A673 (cell line): Measurements from ENCODE around the gene AJM1. TPM values are rescaled to one million over a fixed set of nuclear protein-coding genes. Genes with fewer than 3 reads are reported as not detected.

Source experiments
- BruUV-seq: library from RNA; stranded (reverse); fragments of 400-500 nt; replicated peaks from 2 replicates; lab custom pipeline; 2021; lab: Mats Ljungman, UMichigan
- CTCF ChIA-PET: fragments of 300-600 bp; sonication (Branson Sonifier 250); formaldehyde crosslinking; loops from one replicate; lab custom pipeline; 2022; ENCODE audit warnings: antibody characterized with exemption; lab: Charles Lee
- POLR2A ChIA-PET: fragments of 300-600 bp; sonication (Branson Sonifier 250); formaldehyde crosslinking; loops from one replicate; lab custom pipeline; 2022; ENCODE audit warnings: antibody characterized with exemption; ENCODE audit not compliant: low non-redundant PET; lab: Charles Lee
- DNase-seq: peaks from one replicate; pipeline ENCODE4 v3.0.0-alpha.2; 2015; ENCODE audit warnings: low spot score
- H3K27ac ChIP-seq: fragments of 200-600 bp; sonication (generic); 2 replicates; pipeline ENCODE4 v1.5.1; 2016; ENCODE audit warnings: mixed run types, low read depth, mild to moderate bottlenecking, mixed read lengths, antibody characterized with exemption, low read length; ENCODE audit not compliant: poor library complexity, severe bottlenecking
- H3K27me3 ChIP-seq: fragments of 200-600 bp; sonication (generic); replicated peaks from 2 replicates; pipeline ENCODE4 v1.6.1; 2017; ENCODE audit warnings: mixed run types, low read depth, mild to moderate bottlenecking, mixed read lengths, antibody characterized with exemption, low read length; ENCODE audit not compliant: insufficient read depth, poor library complexity
- H3K36me3 ChIP-seq: fragments of 200-600 bp; sonication (generic); 2 replicates; pipeline ENCODE4 v1.6.1; 2016; ENCODE audit warnings: mixed run types, mild to moderate bottlenecking, mixed read lengths, antibody characterized with exemption, low read length; ENCODE audit not compliant: insufficient read depth, poor library complexity, severe bottlenecking
- H3K4me1 ChIP-seq: fragments of 200-600 bp; sonication (generic); 2 replicates; pipeline ENCODE4 v1.6.1; 2017; ENCODE audit warnings: mixed run types, mild to moderate bottlenecking, mixed read lengths, antibody characterized with exemption, low read length; ENCODE audit not compliant: insufficient read depth, poor library complexity, severe bottlenecking
- H3K4me3 ChIP-seq: fragments of 200-600 bp; sonication (generic); 2 replicates; pipeline ENCODE4 v1.5.1; 2016; ENCODE audit warnings: low read depth, mixed run types, mild to moderate bottlenecking, mixed read lengths, low read length; ENCODE audit not compliant: poor library complexity, severe bottlenecking
- H3K9me3 ChIP-seq: fragments of 200-600 bp; sonication (generic); 2 replicates; pipeline ENCODE4 v1.6.1; 2016; ENCODE audit warnings: mixed run types, low read depth, mild to moderate bottlenecking, mixed read lengths, antibody characterized with exemption, low read length; ENCODE audit not compliant: poor library complexity, severe bottlenecking
- CTCF ChIP-seq: fragments of 300-800, 200-600 bp; sonication (generic); conservative IDR thresholded peaks from 2 replicates; pipeline ENCODE4 v1.5.1; 2017; ENCODE audit warnings: low read depth, mild to moderate bottlenecking, antibody characterized with exemption, low read length, moderate library complexity, mixed read lengths
- EZH2 ChIP-seq: fragments of 200-600 bp; sonication (generic); IDR thresholded peaks from 2 replicates; pipeline ENCODE4 v1.6.1; 2017; ENCODE audit warnings: borderline replicate concordance, low read depth, mild to moderate bottlenecking, mixed read lengths, antibody characterized with exemption, low read length; ENCODE audit not compliant: poor library complexity, severe bottlenecking
- intact Hi-C: fragments of 100-400 bp; cut with micrococcal nuclease; formaldehyde crosslinking; loops from one replicate; pipeline ENCODE4 v1.10.0; 2022; ENCODE audit not compliant: unreplicated experiment
- total RNA-seq: library from RNA; stranded (reverse); gene quantifications from 2 replicates; pipeline ENCODE4 v1.2.3, GENCODE V29; 2021

Gene AJM1
- total RNA-seq, 1 experiment from 2014 or later, result 2.0 TPM

- peak; percentile 99 for DNase-seq
- Histone ChIP-seq H3K27me3 (no peaks in the 10 kb centered on the region), H3K4me3 (peak within 1 kb of the TSS; percentile 89), H3K27ac (peak within 1 kb of the TSS; percentile 91), H3K4me1 (no peaks in the 10 kb centered on the region), H3K36me3 (no peaks in the 10 kb centered on the region), H3K9me3 (no peaks in the 10 kb centered on the region)
- ChIA-PET POLR2A (interaction anchor here (0.7 kb wide), 2 partner anchors 15 to 110 kb away, joined by 3 to 7 read pairs; no protein-coding TSS in a partner anchor), CTCF (interaction anchor here (0.6 to 1.2 kb wide), 3 partner anchors 20 to 143 kb away, joined by 3 to 4 read pairs (median 4); partner anchors contain the start of gene EDF1)
- TF ChIP-seq CTCF (no peak), EZH2 (no peak)
- BruUV-seq, result no TSS peak
- intact Hi-C loops, result no loop called here
Measured at GRCh38 chr9:136885950-136886578, 43.8 kb downstream of the AJM1 start, which contains the start of gene TRAF2. Gene TRAF2 (plus strand): TSS chr9:136886516. CDS start chr9:136898741, 12,225 bp downstream.

- BruUV-seq, result no TSS peak
- ChIA-PET CTCF (interaction anchor here (0.6 to 1.2 kb wide), 2 partner anchors 28 to 143 kb away, joined by 4 read pairs; no protein-coding TSS in a partner anchor), POLR2A (interaction anchor here (0.7 kb wide), 1 partner anchor 109 kb away, joined by 7 read pairs; no protein-coding TSS in a partner anchor)
- H3K9me3 ChIP-seq, result no peaks in the 10 kb centered on the region
- no peak for TF ChIP-seq CTCF
- TF ChIP-seq EZH2, result no peak
- H3K36me3 ChIP-seq, result no peaks in the 10 kb centered on the region
- peak overlapping the region; percentile 89 for H3K4me3 ChIP-seq
- H3K27me3 ChIP-seq, result no peaks in the 10 kb centered on the region
- intact Hi-C loops, result no loop called here
- peak; percentile 29 for DNase-seq
- peak overlapping the region; percentile 91 for H3K27ac ChIP-seq
- H3K4me1 ChIP-seq, result no peaks in the 10 kb centered on the region
Measured at GRCh38 chr9:136886610-136887597, 44.6 kb downstream of the AJM1 start.

- TF ChIP-seq CTCF, result no peak
- TF ChIP-seq EZH2, result no peak
- no peaks in the 10 kb centered on the region for H3K9me3 ChIP-seq
- no peaks in the 10 kb centered on the region for H3K36me3 ChIP-seq
- no peaks in the 10 kb centered on the region for H3K27me3 ChIP-seq
- ChIA-PET CTCF (no interaction called here), POLR2A (no interaction called here)
- no TSS peak for BruUV-seq
- no peak overlapping the region for H3K27ac ChIP-seq
- intact Hi-C loops, result no loop called here
- no peak for DNase-seq
- H3K4me1 ChIP-seq, result no peaks in the 10 kb centered on the region
- no peak overlapping the region for H3K4me3 ChIP-seq
Measured at GRCh38 chr9:136888454-136888853, 46.2 kb downstream of the AJM1 start.
